Common myeloid progenitor, CD34-positive (primary cell): Measurements from ENCODE around the gene KCTD10.

Source experiments
- CTCF ChIA-PET: fragments of 350-600 bp; sonication (Branson Sonifier 250); formaldehyde crosslinking; loops from one replicate; lab custom pipeline; 2021; ENCODE audit warnings: antibody characterized with exemption; lab: Charles Lee
- POLR2A ChIA-PET: fragments of 350-600 bp; sonication (Branson Sonifier 250); formaldehyde crosslinking; loops from one replicate; lab custom pipeline; 2021; ENCODE audit warnings: antibody characterized with exemption; lab: Charles Lee
- DNase-seq, 3 donors: peaks; one replicate each; pipeline versions ENCODE4 v3.0.0 to v3.0.0-alpha.2; 2013
- H3K27ac ChIP-seq, 2 experiments: 1 replicate in 1 of 2; 2 replicates in 1 of 2; pipeline ENCODE4 v1.7.0; 2013; ENCODE audit warnings: inconsistent platforms in 2 of 2, low read length in 2 of 2, mild to moderate bottlenecking in 2 of 2, low read depth in 1 of 2, moderate library complexity in 1 of 2; ENCODE audit not compliant: severe bottlenecking in 2 of 2, insufficient read depth in 1 of 2, poor library complexity in 1 of 2
- H3K27me3 ChIP-seq, 5 experiments: replicated peaks in 2 of 5; 1 replicate in 3 of 5; 2 replicates in 2 of 5; pipeline versions ENCODE4 v1.6.1 to v1.7.0; 2013; ENCODE audit warnings: low read length in 4 of 5, mild to moderate bottlenecking in 2 of 5, moderate library complexity in 2 of 5, inconsistent platforms in 1 of 5; ENCODE audit not compliant: insufficient read depth in 5 of 5, control insufficient read depth in 4 of 5
- H3K36me3 ChIP-seq, 4 experiments: 1 replicate in 2 of 4; 2 replicates in 2 of 4; pipeline versions ENCODE4 v1.6.1 to v1.7.0; 2013; ENCODE audit warnings: low read length in 3 of 4, control low read depth in 1 of 4, mild to moderate bottlenecking in 1 of 4; ENCODE audit not compliant: control insufficient read depth in 4 of 4, insufficient read depth in 4 of 4
- H3K4me1 ChIP-seq, 4 experiments: 1 replicate in 3 of 4; 2 replicates in 1 of 4; pipeline versions ENCODE4 v1.6.1 to v1.7.1; 2013; ENCODE audit warnings: low read length in 3 of 4, mild to moderate bottlenecking in 3 of 4, control low read depth in 1 of 4, inconsistent platforms in 1 of 4, moderate library complexity in 1 of 4; ENCODE audit not compliant: control insufficient read depth in 4 of 4, insufficient read depth in 4 of 4; ENCODE audit errors: control extremely low read depth in 1 of 4
- H3K4me3 ChIP-seq, 7 experiments: 1 replicate in 4 of 7; 2 replicates in 3 of 7; pipeline versions ENCODE4 v1.5.1 to v1.7.0; 2013; ENCODE audit warnings: mild to moderate bottlenecking in 7 of 7, low read length in 6 of 7, moderate library complexity in 6 of 7, inconsistent platforms in 2 of 7, low read depth in 2 of 7, control low read depth in 1 of 7; ENCODE audit not compliant: insufficient read depth in 4 of 7, control insufficient read depth in 1 of 7; ENCODE audit errors: extremely low read depth in 1 of 7
- H3K9me3 ChIP-seq, 5 experiments: 1 replicate in 4 of 5; 2 replicates in 1 of 5; pipeline versions ENCODE4 v1.6.1 to v1.7.1; 2013; ENCODE audit warnings: low read length in 4 of 5, mild to moderate bottlenecking in 2 of 5, inconsistent platforms in 1 of 5, low read depth in 1 of 5, moderate library complexity in 1 of 5; ENCODE audit not compliant: control insufficient read depth in 4 of 5, insufficient read depth in 2 of 5; ENCODE audit errors: control extremely low read depth in 1 of 5
- WGBS: methylation state at CpG from one replicate; pipeline ENCODE4 v1.1.5; 2013; ENCODE audit not compliant: insufficient coverage; 5-methylcytosine and 5-hydroxymethylcytosine counted together

Gene KCTD10

GRCh38 chr12:109439181-109439580 is 37.9 kb downstream of the KCTD10 start:
- H3K27me3 ChIP-seq, result no peaks in the 10 kb centered on the region
- ChIA-PET POLR2A (no interaction called here), CTCF (interaction anchor here (0.7 to 1.2 kb wide), 3 partner anchors 9 to 18 kb away, joined by 3 to 4 read pairs (median 3); no protein-coding TSS in a partner anchor)

GRCh38 chr12:109436188-109436560 is 40.9 kb downstream of the KCTD10 start:
- Histone ChIP-seq H3K4me3 (no peak overlapping the region), H3K27me3 (no peaks in the 10 kb centered on the region), H3K36me3 (no peaks in the 10 kb centered on the region), H3K9me3 (no peaks in the 10 kb centered on the region), H3K27ac (no peak overlapping the region), H3K4me1 (peaks cover 0 to 7% (median 2%) of the 10 kb centered on the region in 4 experiments)
- 96% methylated on average over 5 of the region's 7 CpGs for WGBS
- no peak for DNase-seq
- POLR2A ChIA-PET, result no interaction called here
- CTCF ChIA-PET, result no interaction called here

More at GRCh38 chr12:109439181-109439580, 37.9 kb downstream of the KCTD10 start:
- DNase-seq, result no peak
- H3K36me3 ChIP-seq, result no peaks in the 10 kb centered on the region
- 95% methylated on average over 4 of the region's 6 CpGs for WGBS
- no peaks in the 10 kb centered on the region for H3K4me1 ChIP-seq
- no peak overlapping the region for H3K4me3 ChIP-seq
- no peaks in the 10 kb centered on the region for H3K9me3 ChIP-seq
- no peak overlapping the region for H3K27ac ChIP-seq

GRCh38 chr12:109435428-109436187 is 41.5 kb downstream of the KCTD10 start:
- 95% methylated on average over 12 of the region's 17 CpGs for WGBS
- ChIA-PET CTCF (interaction anchor here (1.1 to 1.4 kb wide), 2 partner anchors 20 to 102 kb away, joined by 3 read pairs; no protein-coding TSS in a partner anchor), POLR2A (no interaction called here)
- Histone ChIP-seq H3K27me3 (no peaks in the 10 kb centered on the region), H3K4me1 (peaks cover 0 to 7% (median 2%) of the 10 kb centered on the region in 4 experiments), H3K4me3 (no peak overlapping the region), H3K9me3 (no peaks in the 10 kb centered on the region), H3K36me3 (no peaks in the 10 kb centered on the region), H3K27ac (no peak overlapping the region)
- no peak for DNase-seq

GRCh38 chr12:109434582-109434981 is 42.5 kb downstream of the KCTD10 start:
- Histone ChIP-seq H3K4me3 (no peak overlapping the region), H3K27ac (no peak overlapping the region), H3K36me3 (no peaks in the 10 kb centered on the region), H3K27me3 (no peaks in the 10 kb centered on the region), H3K9me3 (no peaks in the 10 kb centered on the region), H3K4me1 (peaks cover 0 to 7% (median 2%) of the 10 kb centered on the region in 4 experiments)
- DNase-seq, result no peak
- 89% methylated on average over 5 of the region's 7 CpGs for WGBS
- ChIA-PET CTCF (interaction anchor here (0.9 to 2.4 kb wide), 7 partner anchors 13 to 103 kb away, joined by 3 to 11 read pairs (median 3); no protein-coding TSS in a partner anchor), POLR2A (no interaction called here)

- Histone ChIP-seq H3K27me3 (no peaks in the 10 kb centered on the region), H3K4me3 (no peak overlapping the region), H3K36me3 (no peaks in the 10 kb centered on the region), H3K9me3 (no peaks in the 10 kb centered on the region), H3K4me1 (peaks cover 0 to 7% (median 2%) of the 10 kb centered on the region in 4 experiments), H3K27ac (no peak overlapping the region)
- CTCF ChIA-PET, result interaction anchor here (0.9 to 2.4 kb wide), 11 partner anchors 8 to 344 kb away, joined by 3 to 11 read pairs (median 7); no protein-coding TSS in a partner anchor
- DNase-seq, result no peak
- POLR2A ChIA-PET, result no interaction called here
- WGBS, result 96% methylated on average over 4 of the region's 4 CpGs
Observed at GRCh38 chr12:109433618-109434017, 43.5 kb downstream of the KCTD10 start.

- Histone ChIP-seq H3K27ac (no peak overlapping the region), H3K4me1 (peaks cover 0 to 7% (median 2%) of the 10 kb centered on the region in 4 experiments), H3K9me3 (no peaks in the 10 kb centered on the region), H3K36me3 (no peaks in the 10 kb centered on the region), H3K4me3 (peak overlapping the region in 4 of 7 experiments; percentile 4 to 69 (median 28)), H3K27me3 (no peaks in the 10 kb centered on the region)
- POLR2A ChIA-PET, result no interaction called here
- WGBS, result 8% methylated on average over 14 of the region's 14 CpGs
- CTCF ChIA-PET, result interaction anchor here (0.9 to 2.4 kb wide), 11 partner anchors 9 to 344 kb away, joined by 3 to 11 read pairs (median 7); no protein-coding TSS in a partner anchor
- peak; percentile 68 to 84 (median 81) for DNase-seq
Observed at GRCh38 chr12:109432842-109433304, 44.2 kb downstream of the KCTD10 start.

- Histone ChIP-seq H3K4me1 (peaks cover 0 to 7% (median 2%) of the 10 kb centered on the region in 4 experiments), H3K9me3 (no peaks in the 10 kb centered on the region), H3K36me3 (no peaks in the 10 kb centered on the region), H3K27ac (no peak overlapping the region), H3K27me3 (no peaks in the 10 kb centered on the region), H3K4me3 (no peak overlapping the region)
- no peak for DNase-seq
- POLR2A ChIA-PET, result no interaction called here
- CTCF ChIA-PET, result interaction anchor here (1.0 to 2.4 kb wide), 10 partner anchors 9 to 345 kb away, joined by 3 to 11 read pairs (median 7); no protein-coding TSS in a partner anchor
- 100% methylated on average over 3 of the region's 6 CpGs for WGBS
Observed at GRCh38 chr12:109432431-109432830, 44.7 kb downstream of the KCTD10 start.
